Astrocyte (in vitro differentiated cells and primary cell): ENCODE results near the gene GBP2. TPM values are rescaled to one million over a fixed set of nuclear protein-coding genes. Genes with fewer than 3 reads are reported as not detected.
A peak's percentile ranks its signal among the peaks of the same experiment; 100 is the strongest.

Source experiments
- DNase-seq: peaks from one replicate; pipeline ENCODE4 v3.0.0-alpha.2; 2010; ENCODE audit warnings: low read depth
- FAIRE-seq: peaks from 2 replicates; lab custom pipeline; 2011; peaks lifted over from hg19 to GRCh38; lab: Jason Lieb, UNC
- H2AFZ ChIP-seq: 2 replicates; pipeline ENCODE4 v1.6.0; 2012; ENCODE audit warnings: low read depth, low read length, inconsistent platforms
- H3K27ac ChIP-seq: 2 replicates; pipeline ENCODE4 v1.5.1; 2011; ENCODE audit warnings: low read depth, low read length, inconsistent platforms
- H3K27me3 ChIP-seq: 2 replicates; pipeline ENCODE4 v1.6.0; 2011; ENCODE audit warnings: low read length, inconsistent platforms; ENCODE audit not compliant: insufficient read depth
- H3K36me3 ChIP-seq: 2 replicates; pipeline ENCODE4 v1.5.1; 2011; ENCODE audit warnings: low read length, inconsistent platforms; ENCODE audit not compliant: insufficient read depth
- H3K4me1 ChIP-seq: 2 replicates; pipeline ENCODE4 v1.5.1; 2011; ENCODE audit warnings: low read length, inconsistent platforms; ENCODE audit not compliant: insufficient read depth
- H3K4me2 ChIP-seq: 2 replicates; pipeline ENCODE4 v1.6.0; 2012; ENCODE audit warnings: low read length, inconsistent platforms
- H3K4me3 ChIP-seq: 2 replicates; pipeline ENCODE4 v1.5.1; 2011; ENCODE audit warnings: low read depth, mild to moderate bottlenecking, low read length, inconsistent platforms; ENCODE audit not compliant: insufficient read depth
- H3K79me2 ChIP-seq: 2 replicates; pipeline ENCODE4 v1.6.0; 2012; ENCODE audit warnings: mild to moderate bottlenecking, low read length, inconsistent platforms; ENCODE audit not compliant: insufficient read depth
- H3K9ac ChIP-seq: 2 replicates; pipeline ENCODE4 v1.6.0; 2012; ENCODE audit warnings: mild to moderate bottlenecking, low read length, inconsistent platforms
- H3K9me3 ChIP-seq: 2 replicates; pipeline ENCODE4 v1.5.1; 2012; ENCODE audit warnings: low read depth, mild to moderate bottlenecking, low read length, inconsistent platforms; ENCODE audit not compliant: insufficient read depth
- H4K20me1 ChIP-seq: 2 replicates; pipeline ENCODE4 v1.6.0; 2012; ENCODE audit warnings: low read length, inconsistent platforms; ENCODE audit not compliant: insufficient read depth
- H3K27ac Mint-ChIP-seq: one replicate; pipeline ENCODE4 v1.8.0; 2021; ENCODE audit warnings: mild to moderate bottlenecking, mixed read lengths; ENCODE audit not compliant: unreplicated experiment
- H3K27me3 Mint-ChIP-seq: one replicate; pipeline ENCODE4 v1.8.0; 2021; ENCODE audit warnings: low read depth, mixed read lengths; ENCODE audit not compliant: unreplicated experiment
- H3K36me3 Mint-ChIP-seq: one replicate; pipeline ENCODE4 v1.8.0; 2021; ENCODE audit warnings: low read depth, mixed read lengths; ENCODE audit not compliant: unreplicated experiment
- H3K4me1 Mint-ChIP-seq: one replicate; pipeline ENCODE4 v1.8.0; 2021; ENCODE audit warnings: low read depth, mixed read lengths; ENCODE audit not compliant: unreplicated experiment
- H3K4me3 Mint-ChIP-seq: one replicate; pipeline ENCODE4 v1.8.0; 2021; ENCODE audit warnings: mild to moderate bottlenecking, moderate library complexity, mixed read lengths; ENCODE audit not compliant: unreplicated experiment
- H3K9me3 Mint-ChIP-seq: one replicate; pipeline ENCODE4 v1.8.0; 2021; ENCODE audit warnings: mild to moderate bottlenecking, mixed read lengths; ENCODE audit not compliant: unreplicated experiment
- EZH2 ChIP-seq: IDR thresholded peaks from 2 replicates; pipeline ENCODE4 v1.6.1; 2012; ENCODE audit warnings: mild to moderate bottlenecking, low read length, inconsistent platforms; ENCODE audit not compliant: insufficient read depth
- total RNA-seq: library from RNA; stranded (reverse); gene quantifications from 2 replicates; pipeline ENCODE4 v1.2.1, GENCODE V29; 2021
- TF ChIP-seq, protein P1 (sequence below): IDR thresholded peaks from 2 replicates; pipeline ENCODE4 v1.5.1; 2011; ENCODE audit warnings: low read depth, mild to moderate bottlenecking, inconsistent platforms, low read length, moderate library complexity; ENCODE audit not compliant: insufficient read depth

GBP2 gene
- total RNA-seq, 1 donor from 2014 or later = 4.6 TPM

DNA sequence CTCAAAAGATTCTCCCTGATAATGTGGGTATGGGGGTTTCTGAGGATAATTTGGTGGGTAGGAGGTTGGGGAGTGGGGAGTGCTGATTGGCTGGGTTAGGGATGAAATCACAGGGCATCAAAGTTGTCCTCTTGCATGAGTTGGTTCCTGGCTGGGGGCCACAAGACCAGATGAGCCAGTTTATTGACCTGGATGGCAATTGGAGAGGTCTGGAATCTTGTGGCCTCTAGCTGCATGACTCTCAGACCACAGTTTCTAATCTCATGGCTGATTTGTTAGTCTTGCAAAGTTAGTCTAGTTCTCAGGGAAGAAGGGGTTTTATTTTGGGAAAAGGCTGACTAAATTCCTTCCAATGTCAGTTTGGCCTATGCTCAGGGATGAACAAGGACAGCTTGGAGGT lies 57.6 kb downstream of the GBP2 start:
- H3K9me3 ChIP-seq = no peaks in the 10 kb centered on the region
- FAIRE-seq = no peak
- H3K27ac ChIP-seq = no peak overlapping the region
- no peaks in the 10 kb centered on the region for H3K36me3 ChIP-seq
- peaks cover 7% of the 10 kb centered on the region for H3K79me2 ChIP-seq
- no peaks in the 10 kb centered on the region for H3K27me3 ChIP-seq
- peaks cover 15% of the 10 kb centered on the region for H3K4me1 Mint-ChIP-seq
- peaks cover 5% of the 10 kb centered on the region for H3K9me3 Mint-ChIP-seq
- H4K20me1 ChIP-seq = no peaks in the 10 kb centered on the region
- no peak overlapping the region for H3K4me2 ChIP-seq
- no peaks in the 10 kb centered on the region for H3K36me3 Mint-ChIP-seq
- no peak overlapping the region for H3K4me3 Mint-ChIP-seq
- H2AFZ ChIP-seq = no peak overlapping the region
- peak; percentile 80 for DNase-seq
- TF ChIP-seq, protein P1, sequence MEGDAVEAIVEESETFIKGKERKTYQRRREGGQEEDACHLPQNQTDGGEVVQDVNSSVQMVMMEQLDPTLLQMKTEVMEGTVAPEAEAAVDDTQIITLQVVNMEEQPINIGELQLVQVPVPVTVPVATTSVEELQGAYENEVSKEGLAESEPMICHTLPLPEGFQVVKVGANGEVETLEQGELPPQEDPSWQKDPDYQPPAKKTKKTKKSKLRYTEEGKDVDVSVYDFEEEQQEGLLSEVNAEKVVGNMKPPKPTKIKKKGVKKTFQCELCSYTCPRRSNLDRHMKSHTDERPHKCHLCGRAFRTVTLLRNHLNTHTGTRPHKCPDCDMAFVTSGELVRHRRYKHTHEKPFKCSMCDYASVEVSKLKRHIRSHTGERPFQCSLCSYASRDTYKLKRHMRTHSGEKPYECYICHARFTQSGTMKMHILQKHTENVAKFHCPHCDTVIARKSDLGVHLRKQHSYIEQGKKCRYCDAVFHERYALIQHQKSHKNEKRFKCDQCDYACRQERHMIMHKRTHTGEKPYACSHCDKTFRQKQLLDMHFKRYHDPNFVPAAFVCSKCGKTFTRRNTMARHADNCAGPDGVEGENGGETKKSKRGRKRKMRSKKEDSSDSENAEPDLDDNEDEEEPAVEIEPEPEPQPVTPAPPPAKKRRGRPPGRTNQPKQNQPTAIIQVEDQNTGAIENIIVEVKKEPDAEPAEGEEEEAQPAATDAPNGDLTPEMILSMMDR = no peak
- no peak for TF ChIP-seq EZH2
- peak overlapping the region; percentile 62 for H3K27ac Mint-ChIP-seq
- no peak overlapping the region for H3K4me3 ChIP-seq
- no peaks in the 10 kb centered on the region for H3K27me3 Mint-ChIP-seq
- H3K9ac ChIP-seq = no peak overlapping the region
- H3K4me1 ChIP-seq = no peaks in the 10 kb centered on the region

DNA sequence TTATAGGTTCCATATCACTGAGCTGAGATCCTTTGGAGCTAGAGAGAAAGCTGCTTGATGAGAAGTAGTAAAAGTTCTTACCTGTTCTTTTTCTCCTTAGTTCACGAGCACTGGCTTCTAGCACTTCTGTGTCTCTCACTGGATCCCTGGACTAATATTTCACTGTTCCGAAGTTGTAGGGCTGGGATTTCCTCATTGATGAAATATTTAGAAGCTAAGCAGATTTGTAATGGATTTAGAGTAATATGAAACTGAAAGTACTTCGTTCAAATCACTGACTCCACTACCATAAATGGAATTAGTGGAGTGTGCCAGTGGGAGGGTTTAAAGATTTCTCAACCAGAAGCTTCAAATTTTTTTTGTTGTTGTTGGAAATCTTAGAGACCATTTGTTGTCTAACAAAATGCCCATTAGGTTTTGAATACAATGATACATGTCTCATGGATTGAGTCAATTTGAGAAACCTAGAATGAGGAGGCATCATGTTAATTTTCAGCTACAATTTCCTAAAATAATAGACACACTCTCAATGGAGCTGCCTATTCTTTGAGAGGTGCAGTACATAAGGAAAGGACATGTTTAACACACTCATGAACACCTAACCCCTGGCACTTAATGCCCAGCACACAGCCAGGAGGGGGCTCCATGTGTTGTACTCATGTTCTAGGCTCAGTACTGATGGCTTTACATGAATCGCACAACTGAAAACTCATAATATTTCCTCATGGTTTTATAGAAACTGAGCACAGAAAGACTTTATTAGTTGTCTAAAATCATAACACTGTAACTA lies 60.6 kb downstream of the GBP2 start, which contains the start of gene GBP1:
Gene GBP1, minus strand, starts transcription at position 130 of the 790 bp plus-strand sequence. CDS start 1,974 bp downstream, outside the sequence.
- peak within 1 kb of the TSS; percentile 65 for H2AFZ ChIP-seq
- H3K4me3 ChIP-seq = peak within 1 kb of the TSS; percentile 69
- DNase-seq (peak; percentile 85), FAIRE-seq (peak; percentile 98)
- Mint-ChIP-seq H3K36me3 (peaks cover 4% of the 10 kb centered on the region), H3K27ac (peak within 1 kb of the TSS; percentile 66), H3K27me3 (no peaks in the 10 kb centered on the region), H3K4me1 (peaks cover 23% of the 10 kb centered on the region), H3K4me3 (peak within 1 kb of the TSS; percentile 90), H3K9me3 (peaks cover 2% of the 10 kb centered on the region)
- TF ChIP-seq, protein P1 = no peak
- TF ChIP-seq EZH2 = no peak
- H3K27ac ChIP-seq = peak within 1 kb of the TSS; percentile 44
- H3K9ac ChIP-seq = peak within 1 kb of the TSS; percentile 82
- no peaks in the 10 kb centered on the region for H3K9me3 ChIP-seq
- H4K20me1 ChIP-seq = peaks cover 3% of the 10 kb centered on the region
- no peaks in the 10 kb centered on the region for H3K27me3 ChIP-seq
- peak within 1 kb of the TSS; percentile 87 for H3K4me2 ChIP-seq
- no peaks in the 10 kb centered on the region for H3K4me1 ChIP-seq
- peaks cover 13% of the 10 kb centered on the region for H3K79me2 ChIP-seq
- no peaks in the 10 kb centered on the region for H3K36me3 ChIP-seq

DNA sequence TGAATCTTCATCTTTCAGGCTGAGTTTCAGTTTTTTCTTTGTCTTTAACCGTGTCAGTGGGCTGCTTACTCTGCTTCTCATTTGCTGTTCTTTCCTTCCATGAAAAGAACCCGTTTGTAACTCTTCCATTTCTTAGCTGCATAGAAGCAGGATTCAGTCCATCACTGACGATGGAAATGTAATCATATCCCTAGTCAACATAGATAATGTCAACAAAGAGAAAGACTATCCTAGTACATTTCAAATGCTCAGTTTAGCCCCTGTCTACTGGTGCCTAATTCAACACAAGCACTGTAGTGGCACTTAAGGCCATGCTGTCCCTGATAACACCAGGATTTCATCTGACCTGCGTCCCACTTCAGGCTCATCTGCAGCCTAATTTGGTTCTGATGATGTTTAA lies 61.3 kb downstream of the GBP2 start:
- Histone ChIP-seq H3K4me3 (peak overlapping the region; percentile 69), H3K4me2 (peak overlapping the region; percentile 87), H3K27ac (peak overlapping the region; percentile 44), H4K20me1 (peaks cover 3% of the 10 kb centered on the region), H3K9me3 (no peaks in the 10 kb centered on the region), H3K36me3 (peaks cover 3% of the 10 kb centered on the region), H2AFZ (peak overlapping the region; percentile 65), H3K4me1 (no peaks in the 10 kb centered on the region), H3K79me2 (peaks cover 13% of the 10 kb centered on the region), H3K27me3 (no peaks in the 10 kb centered on the region), H3K9ac (peak overlapping the region; percentile 82)
- Mint-ChIP-seq H3K4me3 (peak overlapping the region; percentile 90), H3K27ac (peak overlapping the region; percentile 36), H3K27me3 (no peaks in the 10 kb centered on the region), H3K9me3 (peaks cover 2% of the 10 kb centered on the region), H3K36me3 (peaks cover 5% of the 10 kb centered on the region), H3K4me1 (peaks cover 25% of the 10 kb centered on the region)
- TF ChIP-seq, protein P1 = no peak
- TF ChIP-seq EZH2 = no peak
- peak; percentile 70 for FAIRE-seq
- DNase-seq = no peak
